AG09319 (cell line): ENCODE results near the gene KCNH6.

Experiments
- DNase-seq: peaks from one replicate; pipeline ENCODE4 v3.0.0-alpha.2; 2010; ENCODE audit warnings: low read depth; ENCODE audit errors: extremely low read depth
- CTCF ChIP-seq: IDR thresholded peaks from 2 replicates; pipeline ENCODE4 v1.5.1; 2011; ENCODE audit warnings: low read depth, mild to moderate bottlenecking, inconsistent platforms, low read length, moderate library complexity

Gene KCNH6

DNA sequence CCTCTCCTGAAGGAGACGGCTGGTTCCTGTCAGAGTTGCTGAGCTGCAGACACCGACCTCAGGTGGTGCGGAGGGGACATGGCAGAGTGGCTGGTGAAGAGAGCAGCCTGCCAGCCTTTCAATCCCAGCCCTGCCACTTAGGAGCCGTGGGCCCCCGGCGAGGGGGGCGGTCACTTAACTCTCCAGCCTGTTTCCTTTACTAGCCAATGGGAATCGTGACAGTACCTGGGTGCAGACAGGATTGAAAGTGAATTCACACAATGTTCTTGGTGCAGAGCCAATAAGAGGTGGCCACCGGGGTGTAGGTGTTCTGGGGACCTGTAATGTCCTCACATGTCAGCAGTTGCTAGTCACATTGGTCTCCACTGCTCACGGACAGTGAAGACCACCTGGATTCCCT lies 32.8 kb upstream of the KCNH6 start:
- DNase-seq, result no peak
- no peak for TF ChIP-seq CTCF

DNA sequence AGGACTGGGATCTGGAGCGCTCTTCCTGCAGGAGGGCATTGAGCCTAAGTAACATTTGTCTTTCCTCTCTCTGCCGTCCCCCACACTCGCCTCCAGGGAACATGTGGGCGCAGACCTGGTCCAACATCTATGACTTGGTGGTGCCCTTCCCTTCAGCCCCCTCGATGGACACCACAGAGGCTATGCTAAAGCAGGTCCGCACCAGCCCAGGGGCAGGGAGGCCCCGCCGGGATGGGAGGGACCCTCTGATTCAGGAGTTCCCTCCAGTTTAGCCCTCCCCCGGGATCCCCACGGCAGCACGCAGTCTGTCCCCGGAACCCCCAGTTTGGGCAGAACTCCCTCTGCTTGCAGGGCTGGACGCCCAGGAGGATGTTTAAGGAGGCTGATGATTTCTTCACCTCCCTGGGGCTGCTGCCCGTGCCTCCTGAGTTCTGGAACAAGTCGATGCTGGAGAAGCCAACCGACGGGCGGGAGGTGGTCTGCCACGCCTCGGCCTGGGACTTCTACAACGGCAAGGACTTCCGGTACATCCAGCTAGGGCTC lies 32.2 kb upstream of the KCNH6 start:
- no peak for DNase-seq
- no peak for TF ChIP-seq CTCF

DNA sequence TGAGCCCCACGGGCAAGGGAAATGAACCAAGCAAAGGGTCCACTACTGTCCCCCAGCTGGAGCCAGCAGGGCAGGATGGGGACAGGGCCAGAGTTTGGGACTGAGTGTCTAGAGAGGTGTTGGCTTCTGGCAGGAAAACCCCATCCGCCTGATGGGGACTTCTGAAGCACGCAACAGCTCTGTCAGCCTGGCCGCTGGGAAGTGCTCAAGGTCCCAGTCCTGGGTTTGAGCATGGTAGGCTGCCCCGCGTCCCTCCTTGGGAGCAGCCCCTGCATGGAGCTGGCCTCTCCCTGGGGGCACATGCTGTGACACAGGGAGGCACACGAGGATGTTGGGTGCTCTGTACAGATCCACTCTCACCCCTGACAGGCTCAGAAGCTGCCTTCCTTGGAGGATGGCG lies 31.7 kb upstream of the KCNH6 start:
- no peak for TF ChIP-seq CTCF
- DNase-seq, result no peak

- TF ChIP-seq CTCF, result no peak
- DNase-seq, result no peak
Observed at GRCh38 chr17:63491977-63492618, 31.1 kb upstream of the KCNH6 start.

DNA sequence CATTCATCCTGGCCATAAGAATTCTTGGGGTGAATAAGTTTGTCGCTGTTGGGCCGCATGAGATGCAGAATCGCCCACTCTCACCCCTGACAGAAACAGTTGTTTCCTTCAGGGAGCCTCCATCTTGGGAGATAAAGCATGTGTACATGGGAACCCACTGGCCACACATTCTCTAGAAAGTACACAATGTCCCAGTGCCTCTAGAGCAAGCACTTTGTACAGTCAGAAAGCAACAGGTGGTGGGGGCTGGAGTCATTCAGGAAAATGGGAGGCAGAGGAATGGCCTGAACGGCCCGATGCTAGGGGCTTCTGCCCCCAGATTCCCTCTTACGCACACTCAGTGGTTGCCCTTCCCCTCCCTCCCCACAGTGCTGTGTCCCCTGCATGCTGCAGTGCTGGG lies 30.2 kb upstream of the KCNH6 start:
- DNase-seq, result no peak
- no peak for TF ChIP-seq CTCF

- no peak for DNase-seq
- no peak for TF ChIP-seq CTCF
Observed at GRCh38 chr17:63493411-63493810, 29.7 kb upstream of the KCNH6 start.

DNA sequence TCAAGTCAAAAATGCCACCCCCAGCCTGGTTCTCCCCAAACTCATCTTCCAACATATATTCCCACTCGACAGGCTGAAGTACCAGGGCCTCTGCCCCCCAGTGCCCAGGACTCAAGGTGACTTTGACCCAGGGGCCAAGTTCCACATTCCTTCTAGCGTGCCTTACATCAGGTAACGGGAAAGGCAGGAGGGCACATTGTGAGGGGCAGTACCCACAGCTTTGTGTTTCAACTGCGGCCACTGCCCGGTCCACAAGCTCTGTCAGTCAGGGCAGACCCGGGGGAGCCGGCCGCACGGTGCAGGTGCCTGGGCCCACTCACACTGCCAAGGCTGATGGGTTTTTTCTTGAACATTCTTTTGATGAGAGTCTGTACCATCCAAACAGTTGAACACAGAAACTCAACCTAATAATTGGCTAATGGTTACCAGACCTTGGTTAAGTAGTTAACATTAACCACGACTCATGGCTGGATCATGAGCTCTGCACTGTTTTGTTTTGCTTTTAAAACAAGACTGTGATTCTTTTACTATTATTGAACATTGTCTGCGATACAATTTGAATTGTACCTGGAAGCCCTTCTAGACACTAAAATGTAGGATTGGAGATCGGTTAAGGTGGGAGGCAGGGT lies 28.7 kb upstream of the KCNH6 start:
- DNase-seq, result no peak
- TF ChIP-seq CTCF, result no peak
